Spleen (tissue), 7 donors: Measurements from ENCODE around the gene SPN.
"Not testable (repeated sequence)": the region's sequence is repeated elsewhere in the genome, so short reads cannot be mapped to it uniquely, and the experiment has no call there.

Experiments
- CTCF ChIP-seq, 11 experiments: fragments of 200-600 bp in 7 of 11; fragments of 450-650 bp in 4 of 11; sonication (generic) in 4 of 11; IDR thresholded peaks in 8 of 11; conservative IDR thresholded peaks in 3 of 11; 1 replicate in 7 of 11; 2 replicates in 4 of 11; pipeline versions ENCODE4 v1.4.0 to v1.8.0; 2016 to 2021; ENCODE audit warnings: antibody characterized with exemption in 11 of 11, inconsistent platforms in 4 of 11, mild to moderate bottlenecking in 1 of 11
- POLR2A ChIP-seq, 3 donors: fragments of 450-650 bp; IDR thresholded peaks; one replicate each; pipeline ENCODE4 v1.5.1; 2017; ENCODE audit warnings: antibody characterized with exemption in 3 of 3, mild to moderate bottlenecking in 1 of 3
- donor health status: DM: no; HTN: no; CAD: no; lungs with moderate emphysema.
- donor health status: DM: no; HTN: no; CAD: no.
- donor health status: DM: no; HTN: no; CAD: no.

- not testable (repeated sequence) for TF ChIP-seq POLR2A (IDR thresholded peaks at IDR 0.05); CTCF (IDR thresholded peaks at IDR 0.05 in 8 of 11, conservative IDR thresholded peaks at IDR 0.05 in 3 of 11)
Observed at GRCh38 chr16:29631658-29632057, 31.4 kb upstream of the SPN start.
